ENCODE measurements around the gene PTPN11.

Gene PTPN11

GRCh38 chr12:112466011-112466422 lies 47.3 kb downstream of the PTPN11 start:
- no peak overlapping the region for H3K27ac ChIP-seq (ENCODE audit: low read depth, low read length)

GRCh38 chr12:112466835-112467234 lies 48.1 kb downstream of the PTPN11 start:
- Histone ChIP-seq H3K4me1 (ENCODE audit: control insufficient read depth in 1 of 2, insufficient read depth in 2 of 2, low read length in 2 of 2) (peaks cover 0 to 3% of the 10 kb centered on the region in 2 donors), H3K27ac (ENCODE audit: low read depth, low read length) (no peak overlapping the region), H3K9me3 (ENCODE audit: control insufficient read depth in 1 of 2, low read length in 2 of 2) (no peaks in the 10 kb centered on the region), H3K27me3 (ENCODE audit: control insufficient read depth in 1 of 2, insufficient read depth in 2 of 2, low read length in 2 of 2) (no peaks in the 10 kb centered on the region), H3K9ac (ENCODE audit: low read depth in 1 of 2, low read length in 2 of 2) (no peak overlapping the region), H3K36me3 (ENCODE audit: control insufficient read depth in 1 of 2, insufficient read depth in 2 of 2, low read length in 2 of 2) (peaks cover 2 to 14% of the 10 kb centered on the region in 2 donors), H3K4me3 (ENCODE audit: low read depth in 1 of 2, low read length in 2 of 2) (no peak overlapping the region)

More at GRCh38 chr12:112466011-112466422, 47.3 kb downstream of the PTPN11 start:
- Histone ChIP-seq H3K4me3 (ENCODE audit: low read depth in 1 of 2, low read length in 2 of 2) (no peak overlapping the region), H3K27me3 (ENCODE audit: control insufficient read depth in 1 of 2, insufficient read depth in 2 of 2, low read length in 2 of 2) (no peaks in the 10 kb centered on the region), H3K4me1 (ENCODE audit: control insufficient read depth in 1 of 2, insufficient read depth in 2 of 2, low read length in 2 of 2) (peaks cover 0 to 3% of the 10 kb centered on the region in 2 donors), H3K9ac (ENCODE audit: low read depth in 1 of 2, low read length in 2 of 2) (no peak overlapping the region), H3K36me3 (ENCODE audit: control insufficient read depth in 1 of 2, insufficient read depth in 2 of 2, low read length in 2 of 2) (peaks cover 3 to 14% of the 10 kb centered on the region in 2 donors), H3K9me3 (ENCODE audit: control insufficient read depth in 1 of 2, low read length in 2 of 2) (no peaks in the 10 kb centered on the region)

- Histone ChIP-seq H3K9ac (ENCODE audit: low read depth in 1 of 2, low read length in 2 of 2) (no peak overlapping the region), H3K27me3 (ENCODE audit: control insufficient read depth in 1 of 2, insufficient read depth in 2 of 2, low read length in 2 of 2) (no peaks in the 10 kb centered on the region), H3K9me3 (ENCODE audit: control insufficient read depth in 1 of 2, low read length in 2 of 2) (no peaks in the 10 kb centered on the region), H3K27ac (ENCODE audit: low read depth, low read length) (no peak overlapping the region), H3K36me3 (ENCODE audit: control insufficient read depth in 1 of 2, insufficient read depth in 2 of 2, low read length in 2 of 2) (peaks cover 0 to 20% of the 10 kb centered on the region in 2 donors), H3K4me1 (ENCODE audit: control insufficient read depth in 1 of 2, insufficient read depth in 2 of 2, low read length in 2 of 2) (peaks cover 0 to 3% of the 10 kb centered on the region in 2 donors), H3K4me3 (ENCODE audit: low read depth in 1 of 2, low read length in 2 of 2) (no peak overlapping the region)
These were observed 49.3 kb downstream of the PTPN11 start for GRCh38 chr12:112468046-112468445.

- Histone ChIP-seq H3K27ac (ENCODE audit: low read depth, low read length) (no peak overlapping the region), H3K36me3 (ENCODE audit: control insufficient read depth in 1 of 2, insufficient read depth in 2 of 2, low read length in 2 of 2) (peaks cover 18 to 48% of the 10 kb centered on the region in 2 donors), H3K4me3 (ENCODE audit: low read depth in 1 of 2, low read length in 2 of 2) (no peak overlapping the region)
These were observed 54.3 kb downstream of the PTPN11 start for GRCh38 chr12:112473056-112473455.

GRCh38 chr12:112479413-112479812 lies 60.7 kb downstream of the PTPN11 start:
- no peaks in the 10 kb centered on the region for H3K4me1 ChIP-seq (ENCODE audit: control insufficient read depth in 1 of 2, insufficient read depth in 2 of 2, low read length in 2 of 2)
- no peaks in the 10 kb centered on the region for H3K27me3 ChIP-seq (ENCODE audit: control insufficient read depth in 1 of 2, insufficient read depth in 2 of 2, low read length in 2 of 2)
- H3K36me3 ChIP-seq (ENCODE audit: control insufficient read depth in 1 of 2, insufficient read depth in 2 of 2, low read length in 2 of 2), result peaks cover 37 to 76% of the 10 kb centered on the region in 2 donors
- no peaks in the 10 kb centered on the region for H3K9me3 ChIP-seq (ENCODE audit: control insufficient read depth in 1 of 2, low read length in 2 of 2)
- H3K4me3 ChIP-seq (ENCODE audit: low read depth in 1 of 2, low read length in 2 of 2), result no peak overlapping the region
- H3K27ac ChIP-seq (ENCODE audit: low read depth, low read length), result no peak overlapping the region
- H3K9ac ChIP-seq (ENCODE audit: low read depth in 1 of 2, low read length in 2 of 2), result no peak overlapping the region

More at GRCh38 chr12:112473056-112473455, 54.3 kb downstream of the PTPN11 start:
- no peaks in the 10 kb centered on the region for H3K27me3 ChIP-seq (ENCODE audit: control insufficient read depth in 1 of 2, insufficient read depth in 2 of 2, low read length in 2 of 2)
- H3K9ac ChIP-seq (ENCODE audit: low read depth in 1 of 2, low read length in 2 of 2), result no peak overlapping the region
- H3K4me1 ChIP-seq (ENCODE audit: control insufficient read depth in 1 of 2, insufficient read depth in 2 of 2, low read length in 2 of 2), result no peaks in the 10 kb centered on the region
- H3K9me3 ChIP-seq (ENCODE audit: control insufficient read depth in 1 of 2, low read length in 2 of 2), result no peaks in the 10 kb centered on the region

- peaks cover 32 to 69% of the 10 kb centered on the region in 2 donors for H3K36me3 ChIP-seq (ENCODE audit: control insufficient read depth in 1 of 2, insufficient read depth in 2 of 2, low read length in 2 of 2)
- no peaks in the 10 kb centered on the region for H3K9me3 ChIP-seq (ENCODE audit: control insufficient read depth in 1 of 2, low read length in 2 of 2)
- H3K27me3 ChIP-seq (ENCODE audit: control insufficient read depth in 1 of 2, insufficient read depth in 2 of 2, low read length in 2 of 2), result no peaks in the 10 kb centered on the region
- no peak overlapping the region for H3K9ac ChIP-seq (ENCODE audit: low read depth in 1 of 2, low read length in 2 of 2)
- H3K4me1 ChIP-seq (ENCODE audit: control insufficient read depth in 1 of 2, insufficient read depth in 2 of 2, low read length in 2 of 2), result no peaks in the 10 kb centered on the region
- no peak overlapping the region for H3K27ac ChIP-seq (ENCODE audit: low read depth, low read length)
- no peak overlapping the region for H3K4me3 ChIP-seq (ENCODE audit: low read depth in 1 of 2, low read length in 2 of 2)
These were observed 62.2 kb downstream of the PTPN11 start for GRCh38 chr12:112480931-112481330.

GRCh38 chr12:112482733-112483132 lies 64.0 kb downstream of the PTPN11 start:
- Histone ChIP-seq H3K4me3 (ENCODE audit: low read depth in 1 of 2, low read length in 2 of 2) (no peak overlapping the region), H3K36me3 (ENCODE audit: control insufficient read depth in 1 of 2, insufficient read depth in 2 of 2, low read length in 2 of 2) (peaks cover 29 to 77% of the 10 kb centered on the region in 2 donors), H3K9me3 (ENCODE audit: control insufficient read depth in 1 of 2, low read length in 2 of 2) (no peaks in the 10 kb centered on the region), H3K27ac (ENCODE audit: low read depth, low read length) (no peak overlapping the region), H3K4me1 (ENCODE audit: control insufficient read depth in 1 of 2, insufficient read depth in 2 of 2, low read length in 2 of 2) (no peaks in the 10 kb centered on the region), H3K27me3 (ENCODE audit: control insufficient read depth in 1 of 2, insufficient read depth in 2 of 2, low read length in 2 of 2) (no peaks in the 10 kb centered on the region), H3K9ac (ENCODE audit: low read depth in 1 of 2, low read length in 2 of 2) (no peak overlapping the region)

- H3K9ac ChIP-seq (ENCODE audit: low read depth in 1 of 2, low read length in 2 of 2), result no peak overlapping the region
These were observed 67.6 kb downstream of the PTPN11 start for GRCh38 chr12:112486361-112486760.

GRCh38 chr12:112488257-112488876 lies 69.6 kb downstream of the PTPN11 start:
- no peaks in the 10 kb centered on the region for H3K4me1 ChIP-seq (ENCODE audit: control insufficient read depth in 1 of 2, insufficient read depth in 2 of 2, low read length in 2 of 2)
- no peaks in the 10 kb centered on the region for H3K9me3 ChIP-seq (ENCODE audit: control insufficient read depth in 1 of 2, low read length in 2 of 2)
- no peak overlapping the region for H3K4me3 ChIP-seq (ENCODE audit: low read depth in 1 of 2, low read length in 2 of 2)
- no peaks in the 10 kb centered on the region for H3K27me3 ChIP-seq (ENCODE audit: control insufficient read depth in 1 of 2, insufficient read depth in 2 of 2, low read length in 2 of 2)
- H3K9ac ChIP-seq (ENCODE audit: low read depth in 1 of 2, low read length in 2 of 2), result no peak overlapping the region
- H3K27ac ChIP-seq (ENCODE audit: low read depth, low read length), result no peak overlapping the region
- H3K36me3 ChIP-seq (ENCODE audit: control insufficient read depth in 1 of 2, insufficient read depth in 2 of 2, low read length in 2 of 2), result peaks cover 23 to 71% of the 10 kb centered on the region in 2 donors

More at GRCh38 chr12:112486361-112486760, 67.6 kb downstream of the PTPN11 start:
- no peaks in the 10 kb centered on the region for H3K4me1 ChIP-seq (ENCODE audit: control insufficient read depth in 1 of 2, insufficient read depth in 2 of 2, low read length in 2 of 2)
- H3K9me3 ChIP-seq (ENCODE audit: control insufficient read depth in 1 of 2, low read length in 2 of 2), result no peaks in the 10 kb centered on the region
- H3K36me3 ChIP-seq (ENCODE audit: control insufficient read depth in 1 of 2, insufficient read depth in 2 of 2, low read length in 2 of 2), result peaks cover 32 to 78% of the 10 kb centered on the region in 2 donors
- H3K27ac ChIP-seq (ENCODE audit: low read depth, low read length), result no peak overlapping the region
- no peaks in the 10 kb centered on the region for H3K27me3 ChIP-seq (ENCODE audit: control insufficient read depth in 1 of 2, insufficient read depth in 2 of 2, low read length in 2 of 2)
- no peak overlapping the region for H3K4me3 ChIP-seq (ENCODE audit: low read depth in 1 of 2, low read length in 2 of 2)

GRCh38 chr12:112489456-112489855 lies 70.7 kb downstream of the PTPN11 start:
- no peaks in the 10 kb centered on the region for H3K9me3 ChIP-seq (ENCODE audit: control insufficient read depth in 1 of 2, low read length in 2 of 2)
- no peak overlapping the region for H3K27ac ChIP-seq (ENCODE audit: low read depth, low read length)
- no peak overlapping the region for H3K4me3 ChIP-seq (ENCODE audit: low read depth in 1 of 2, low read length in 2 of 2)
- H3K36me3 ChIP-seq (ENCODE audit: control insufficient read depth in 1 of 2, insufficient read depth in 2 of 2, low read length in 2 of 2), result peaks cover 21 to 64% of the 10 kb centered on the region in 2 donors
- H3K27me3 ChIP-seq (ENCODE audit: control insufficient read depth in 1 of 2, insufficient read depth in 2 of 2, low read length in 2 of 2), result no peaks in the 10 kb centered on the region
- no peak overlapping the region for H3K9ac ChIP-seq (ENCODE audit: low read depth in 1 of 2, low read length in 2 of 2)
- H3K4me1 ChIP-seq (ENCODE audit: control insufficient read depth in 1 of 2, insufficient read depth in 2 of 2, low read length in 2 of 2), result no peaks in the 10 kb centered on the region
